Erythroblast (primary cell): Measurements from ENCODE around the gene KCTD14.
"Not testable (repeated sequence)": the region's sequence is repeated elsewhere in the genome, so short reads cannot be mapped to it uniquely, and the experiment has no call there.

ENCODE experiments used
- DNase-seq, 2 experiments: peaks; one replicate each; lab custom pipeline; 2025; lab: John Stamatoyannopoulos, UW
- GATA1 ChIP-seq: IDR thresholded peaks from 2 replicates; pipeline ENCODE4 v1.6.1; 2011; ENCODE audit warnings: low read depth, mild to moderate bottlenecking, control low read depth, low read length, moderate library complexity
- POLR2A ChIP-seq: IDR thresholded peaks from 2 replicates; pipeline ENCODE4 v1.6.1; 2011; ENCODE audit warnings: mild to moderate bottlenecking, low read length

KCTD14 gene

DNA sequence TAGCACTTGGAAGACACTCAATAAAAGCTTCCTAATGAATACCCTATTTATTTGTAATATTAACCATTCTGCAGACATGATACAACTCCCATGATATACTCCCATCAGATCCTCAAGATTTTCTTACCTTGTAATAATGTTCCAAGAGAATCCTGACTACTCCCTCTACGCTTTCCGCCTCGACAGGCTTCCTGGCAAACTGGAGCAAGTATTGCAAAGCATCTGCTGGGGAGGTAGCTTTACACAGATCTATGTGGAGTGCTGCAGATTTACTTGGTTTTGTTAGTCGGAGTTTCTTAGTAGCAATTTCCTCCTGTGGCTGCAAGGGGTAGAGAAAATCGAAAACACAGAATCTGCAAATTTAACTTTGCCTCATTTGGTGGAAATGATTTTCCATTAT lies 32.1 kb downstream of the KCTD14 start:
- DNase-seq: no peak
- TF ChIP-seq GATA1 (no peak), POLR2A (no peak)

DNA sequence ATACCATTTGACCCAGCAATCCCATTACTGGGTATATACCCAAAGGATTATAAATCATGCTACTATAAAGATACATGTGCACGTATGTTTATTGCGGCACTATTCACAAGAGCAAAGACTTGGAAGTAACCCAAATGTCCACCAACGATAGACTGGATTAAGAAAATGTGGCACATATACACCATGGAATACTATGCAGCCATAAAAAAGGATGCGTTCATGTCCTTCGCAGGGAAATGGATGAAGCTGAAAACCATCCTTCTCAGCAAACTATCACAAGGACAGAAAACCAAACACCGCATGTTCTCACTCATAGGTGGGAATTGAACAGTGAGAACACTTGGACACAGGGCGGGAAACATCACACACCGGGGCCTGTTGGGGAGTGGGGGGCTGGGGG lies 36.6 kb downstream of the KCTD14 start:
- not testable (repeated sequence) for DNase-seq

DNA sequence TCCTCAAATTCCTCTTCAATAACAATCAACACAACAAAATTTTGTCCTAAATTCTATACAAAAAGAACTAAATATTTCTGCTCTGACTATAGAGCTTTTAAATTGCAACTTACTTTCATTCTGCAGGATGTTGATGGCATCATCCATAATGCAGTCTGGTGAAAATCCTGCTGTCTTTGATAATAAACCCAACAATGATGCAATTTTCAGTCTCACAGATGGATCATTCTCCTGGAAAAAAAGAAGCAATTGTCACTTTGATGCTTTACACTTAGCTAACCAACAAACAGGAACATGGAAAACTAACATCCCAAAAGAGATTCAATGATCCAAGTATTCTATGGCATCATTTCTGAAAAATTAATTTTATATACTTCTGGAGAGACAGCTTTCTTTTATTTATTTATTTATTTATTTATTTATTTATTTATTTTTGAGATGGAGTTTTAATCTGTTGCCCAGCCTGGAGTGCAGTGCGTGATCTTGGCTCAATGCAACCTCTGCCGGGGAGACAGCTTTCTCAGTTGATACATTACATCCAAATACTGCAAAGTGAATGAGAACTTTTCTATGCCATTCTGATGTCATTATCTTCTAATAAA lies 41.6 kb downstream of the KCTD14 start:
- TF ChIP-seq POLR2A: no peak
- no peak for TF ChIP-seq GATA1
- DNase-seq: no peak

DNA sequence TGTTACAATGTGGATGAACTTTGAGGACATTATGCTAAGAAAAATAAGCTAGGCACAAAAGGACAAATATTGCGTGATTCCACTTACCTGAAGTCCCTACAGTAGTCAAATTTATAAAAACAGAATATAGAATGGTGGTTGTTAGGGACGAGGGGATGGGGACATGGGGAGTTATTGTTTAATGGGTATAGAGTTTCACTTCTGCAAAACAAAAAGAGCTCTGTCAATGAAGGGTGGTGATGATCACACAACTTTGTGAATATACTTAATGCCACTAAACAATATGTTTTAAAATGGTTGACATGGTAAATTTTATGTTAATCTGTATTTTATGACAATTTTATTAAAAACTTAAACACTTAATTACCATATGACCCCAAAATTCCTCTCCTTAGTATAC lies 54.7 kb downstream of the KCTD14 start:
- no peak for DNase-seq
- no peak for TF ChIP-seq GATA1

DNA sequence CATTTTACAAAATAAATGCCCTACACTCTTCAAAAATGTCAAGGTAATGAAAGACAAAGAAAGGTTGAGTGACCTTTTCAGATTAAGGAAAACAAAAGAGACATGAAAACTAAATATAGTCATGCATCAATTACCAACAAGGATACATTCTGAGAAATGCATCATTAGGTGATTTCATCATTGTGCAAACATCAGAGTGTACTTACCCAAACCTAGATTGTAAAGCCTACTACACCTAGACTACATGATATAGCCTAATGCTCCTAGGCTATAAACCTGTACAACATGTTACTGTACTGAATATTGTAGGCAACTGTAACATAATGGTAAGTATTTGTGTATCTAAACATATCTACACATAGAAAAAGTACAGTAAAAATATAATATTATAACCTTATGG lies 55.3 kb downstream of the KCTD14 start:
- DNase-seq: no peak
- TF ChIP-seq GATA1 (no peak), POLR2A (no peak)

DNA sequence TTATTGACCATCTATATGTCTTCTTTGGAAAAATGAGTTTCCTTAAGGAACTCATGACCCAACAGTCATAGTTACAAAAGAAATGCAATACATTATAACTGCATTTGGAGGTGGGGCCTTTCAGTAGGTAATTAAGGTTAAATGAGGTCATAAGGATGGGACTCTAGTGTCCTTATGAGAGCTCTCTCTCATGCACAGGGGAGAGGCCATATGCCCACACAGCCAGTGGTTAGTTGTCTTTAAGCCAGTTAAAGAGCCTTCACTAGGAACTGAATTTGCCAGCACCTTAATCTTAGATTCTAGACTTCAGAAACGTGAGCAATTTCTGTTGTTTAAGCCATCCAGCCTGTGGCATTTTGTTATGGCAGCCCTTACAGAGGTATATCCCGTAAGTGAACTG lies 56.0 kb downstream of the KCTD14 start:
- no peak for DNase-seq
- TF ChIP-seq POLR2A: no peak
- no peak for TF ChIP-seq GATA1

DNA sequence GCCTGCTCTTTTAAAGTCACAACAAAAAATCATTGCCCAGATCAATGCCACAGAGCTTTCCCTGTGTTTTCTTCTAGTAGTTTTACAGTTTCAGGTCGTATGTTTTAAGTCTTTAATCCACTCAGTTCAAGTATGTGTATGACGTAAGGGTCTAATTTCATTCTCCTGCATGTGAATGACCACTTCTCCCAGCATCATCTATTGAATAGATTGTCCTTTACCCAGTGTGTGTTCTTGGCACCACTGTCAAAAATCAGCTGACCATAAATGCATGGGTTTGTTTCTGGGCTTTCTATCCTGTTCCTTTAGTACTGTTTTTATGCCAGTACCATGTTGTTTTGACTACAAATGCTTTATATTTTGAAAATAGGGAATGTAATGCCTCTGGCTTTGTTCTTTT lies 56.7 kb downstream of the KCTD14 start:
- DNase-seq: no peak
- no peak for TF ChIP-seq GATA1
- no peak for TF ChIP-seq POLR2A
